ENCODE measurements around the gene URB1.

GRCh38 chr21:32377506-32377905 lies 15.3 kb downstream of the URB1 start:
- TF ChIP-seq GATA3 (IDR thresholded peaks at IDR 0.05; ENCODE audit: low read depth, low read length), result no peak
- TF ChIP-seq GATA2 (IDR thresholded peaks at IDR 0.05; ENCODE audit: low read depth, low read length), result no peak

All from SH-SY5Y (cell line).